HG02571 (cell line): ENCODE results near the gene MYCN.
"Not testable (repeated sequence)": the region's sequence is repeated elsewhere in the genome, so short reads cannot be mapped to it uniquely, and the experiment has no call there.

ENCODE experiments used
- ATAC-seq: cut with Tn5 transposase; IDR thresholded peaks from one replicate; pipeline ENCODE4 v1.9.1; 2021; ENCODE audit warnings: mild to moderate bottlenecking, moderate library complexity; ENCODE audit not compliant: unreplicated experiment

MYCN gene

DNA sequence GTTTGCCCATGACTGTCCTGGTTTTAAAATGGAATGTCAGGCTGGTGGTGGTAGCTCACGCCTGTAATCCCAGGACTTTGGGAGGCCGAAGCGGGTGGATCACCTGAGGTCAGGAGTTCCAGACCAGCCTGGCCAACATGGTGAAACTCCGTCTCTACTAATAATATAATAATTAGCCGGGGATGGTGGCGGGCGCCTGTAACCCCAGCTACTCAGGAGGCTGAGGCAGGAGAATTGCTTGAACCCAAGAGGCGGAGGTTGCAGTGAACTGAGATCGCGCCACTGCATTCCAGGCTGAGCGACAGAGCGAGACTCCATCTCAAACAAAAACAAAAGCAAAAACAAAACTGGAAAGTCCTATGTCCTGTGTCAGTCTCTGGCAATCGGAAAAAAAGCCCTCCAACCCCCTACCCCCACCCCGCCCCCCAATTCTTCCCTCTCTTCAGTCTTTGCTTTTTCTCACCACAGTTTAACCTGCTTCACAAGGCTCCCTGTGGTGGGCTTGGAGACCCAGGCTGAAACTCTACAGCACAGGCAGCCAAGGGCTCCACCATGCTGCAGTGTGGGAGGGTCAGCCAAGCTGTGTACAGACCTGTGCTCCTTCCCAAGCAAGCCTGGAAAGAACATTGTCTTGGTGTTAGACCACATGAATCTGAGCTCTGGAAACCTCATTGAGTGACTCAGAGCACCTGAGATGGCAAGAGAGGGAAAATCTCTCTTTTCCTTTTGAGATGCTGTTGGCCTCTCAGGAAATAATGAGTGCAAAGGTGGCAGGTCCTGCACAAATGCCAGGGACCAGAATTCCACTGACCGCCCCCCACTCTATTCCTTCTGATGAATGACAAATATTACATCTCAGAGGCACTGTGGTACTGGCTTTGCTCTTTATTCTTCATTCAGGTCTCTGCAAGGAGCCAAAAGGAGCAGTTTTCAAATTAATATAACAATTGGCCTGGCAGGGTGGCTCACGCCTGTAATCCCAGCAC is 16.7 kb downstream of the MYCN start:
- ATAC-seq = no peak

DNA sequence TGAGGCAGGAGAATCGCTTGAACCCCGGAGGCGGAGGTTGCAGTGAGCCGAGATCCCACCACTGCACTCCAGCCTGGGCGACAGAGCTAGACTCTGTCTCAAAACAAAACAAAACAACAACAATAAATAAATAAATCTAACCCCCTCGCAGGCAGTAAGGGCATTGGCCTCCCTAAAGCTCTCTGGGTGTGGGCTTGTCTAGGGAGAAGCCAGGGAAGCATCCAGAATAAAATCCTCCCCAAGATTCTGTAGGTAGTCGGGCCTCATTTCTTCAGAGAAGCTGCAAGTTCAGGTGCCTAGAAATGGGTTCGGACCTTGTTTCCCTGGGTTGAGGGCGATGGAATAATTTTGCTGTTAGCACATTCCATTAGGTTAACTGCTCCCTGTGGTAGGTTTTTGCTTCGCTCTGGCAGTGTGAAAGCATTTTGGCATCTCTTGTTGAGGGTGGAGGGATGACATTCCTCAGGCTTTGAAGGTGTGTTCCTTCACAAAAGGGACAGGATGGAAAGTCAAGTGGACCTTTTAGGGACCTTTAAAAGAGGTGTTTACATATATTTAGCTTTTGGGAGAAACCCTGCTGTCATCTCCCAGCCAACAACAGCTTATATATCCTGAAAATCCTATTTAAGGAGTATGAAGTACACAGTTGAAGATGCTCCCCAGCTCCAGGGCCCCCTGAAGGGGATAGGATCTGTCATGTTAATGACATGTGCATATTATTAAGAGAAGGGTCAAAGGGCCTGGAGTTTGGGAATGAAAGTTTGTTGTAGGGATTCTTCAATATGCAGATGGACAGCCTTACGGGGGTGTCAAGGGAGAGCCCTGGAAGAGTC is 17.7 kb downstream of the MYCN start:
- ATAC-seq = no peak

- ATAC-seq = no peak
Measured at GRCh38 chr2:15959331-15960153, 19.2 kb downstream of the MYCN start.

DNA sequence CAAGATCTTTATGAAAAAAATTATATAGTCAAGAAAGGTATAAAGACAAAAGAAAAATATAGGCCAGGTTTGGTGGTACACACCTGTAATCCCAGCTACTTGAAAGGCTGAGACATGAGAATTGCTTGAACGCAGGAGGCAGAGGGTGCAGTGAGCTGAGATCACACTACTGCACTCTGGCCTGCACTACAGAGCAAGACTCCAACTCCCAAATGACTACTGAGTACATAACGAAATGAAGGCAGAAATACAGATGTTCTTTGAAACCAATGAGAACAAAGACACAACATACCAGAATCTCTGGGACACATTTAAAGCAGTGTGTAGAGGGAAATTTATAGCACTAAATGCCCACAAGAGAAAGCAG is 19.8 kb downstream of the MYCN start:
- ATAC-seq = not testable (repeated sequence)

DNA sequence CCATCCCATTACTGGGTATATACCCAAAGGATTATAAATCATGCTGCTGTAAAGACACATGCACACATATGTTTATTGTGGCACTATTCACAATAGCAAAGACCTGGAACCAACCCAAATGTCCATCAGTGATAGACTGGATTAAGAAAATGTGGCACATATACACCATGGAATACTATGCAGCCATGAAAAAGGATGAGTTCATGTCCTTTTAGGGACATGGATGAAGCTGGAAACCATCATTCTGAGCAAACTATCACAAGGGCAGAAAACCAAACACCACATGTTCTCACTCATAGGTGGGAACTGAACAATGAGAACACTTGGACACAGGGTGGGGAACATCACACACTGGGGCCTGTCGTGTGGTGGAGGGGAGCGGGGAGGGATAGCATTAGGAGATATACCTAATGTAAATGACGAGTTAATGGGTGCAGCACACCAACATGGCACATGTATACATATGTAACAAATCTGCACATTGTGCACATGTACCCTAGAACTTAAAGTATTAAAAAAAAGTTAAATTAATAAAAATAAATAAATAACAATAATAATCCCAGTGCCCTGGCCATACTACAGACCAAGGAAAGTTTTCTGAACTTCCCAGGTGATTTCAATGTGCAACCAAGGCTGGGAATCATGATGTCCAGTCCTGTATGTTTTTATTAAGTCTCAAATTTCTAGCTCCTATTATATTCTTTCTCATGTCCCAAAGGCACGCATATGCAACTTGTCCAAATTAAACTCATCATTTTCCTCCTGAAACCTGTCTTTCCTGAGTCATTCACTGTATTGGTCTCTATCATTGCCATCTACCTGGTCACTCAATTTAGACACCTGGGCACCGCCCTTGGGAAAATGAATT is 23.0 kb downstream of the MYCN start:
- not testable (repeated sequence) for ATAC-seq

- no peak for ATAC-seq
Measured at GRCh38 chr2:15963977-15964670, 23.8 kb downstream of the MYCN start.

DNA sequence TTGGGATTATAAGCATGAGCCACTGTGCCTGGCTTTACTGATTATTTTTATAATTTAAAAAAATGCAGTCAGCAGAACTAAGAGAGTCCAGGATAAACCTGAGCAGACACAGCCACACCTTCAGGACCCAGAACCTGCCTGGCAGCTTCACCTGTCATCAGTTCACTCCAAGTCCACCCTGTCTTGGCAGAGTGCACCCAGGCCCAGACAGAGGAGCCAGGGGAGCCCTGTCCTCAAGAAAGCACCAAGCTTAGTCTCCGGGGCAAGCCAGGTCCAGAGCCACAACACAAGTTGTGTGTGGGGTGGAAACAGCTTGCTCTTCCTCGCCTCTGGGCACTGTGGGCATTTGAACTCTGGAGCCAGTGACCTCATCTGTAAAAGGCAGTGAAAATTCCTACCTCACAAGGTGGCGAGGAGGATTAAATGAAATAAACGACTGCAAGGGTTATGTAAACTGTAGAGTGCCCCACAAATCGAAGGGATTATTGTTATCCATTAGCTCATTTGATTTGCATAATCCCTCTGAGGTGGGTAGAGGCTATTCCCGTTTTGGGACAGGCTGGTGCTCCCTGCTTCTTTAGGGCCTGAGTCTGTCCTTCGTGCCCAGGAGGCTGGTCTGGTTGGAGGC is 24.7 kb downstream of the MYCN start:
- ATAC-seq = no peak

DNA sequence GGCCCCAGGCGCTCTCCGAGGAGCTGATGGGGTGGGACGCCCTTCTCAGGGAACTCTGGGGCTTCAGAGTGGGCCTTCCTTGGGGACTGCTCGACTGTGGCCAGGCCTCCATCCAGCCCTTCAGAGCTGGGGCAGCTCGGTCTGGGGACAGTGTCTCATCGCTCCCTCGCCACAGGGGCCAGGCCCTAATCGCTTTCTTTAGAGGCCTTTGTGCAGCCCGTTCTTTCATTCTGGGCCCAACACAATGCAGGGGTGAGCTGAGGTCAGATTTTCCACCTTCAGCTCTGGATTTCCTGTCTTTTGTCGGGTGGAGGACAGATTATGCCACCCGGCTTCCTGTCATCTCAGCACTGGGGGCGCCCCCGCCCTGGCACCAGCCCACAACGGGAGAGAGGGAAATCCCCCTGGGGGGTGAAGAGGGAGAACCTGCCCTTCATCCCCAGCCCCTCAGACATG is 25.2 kb downstream of the MYCN start:
- no peak for ATAC-seq

DNA sequence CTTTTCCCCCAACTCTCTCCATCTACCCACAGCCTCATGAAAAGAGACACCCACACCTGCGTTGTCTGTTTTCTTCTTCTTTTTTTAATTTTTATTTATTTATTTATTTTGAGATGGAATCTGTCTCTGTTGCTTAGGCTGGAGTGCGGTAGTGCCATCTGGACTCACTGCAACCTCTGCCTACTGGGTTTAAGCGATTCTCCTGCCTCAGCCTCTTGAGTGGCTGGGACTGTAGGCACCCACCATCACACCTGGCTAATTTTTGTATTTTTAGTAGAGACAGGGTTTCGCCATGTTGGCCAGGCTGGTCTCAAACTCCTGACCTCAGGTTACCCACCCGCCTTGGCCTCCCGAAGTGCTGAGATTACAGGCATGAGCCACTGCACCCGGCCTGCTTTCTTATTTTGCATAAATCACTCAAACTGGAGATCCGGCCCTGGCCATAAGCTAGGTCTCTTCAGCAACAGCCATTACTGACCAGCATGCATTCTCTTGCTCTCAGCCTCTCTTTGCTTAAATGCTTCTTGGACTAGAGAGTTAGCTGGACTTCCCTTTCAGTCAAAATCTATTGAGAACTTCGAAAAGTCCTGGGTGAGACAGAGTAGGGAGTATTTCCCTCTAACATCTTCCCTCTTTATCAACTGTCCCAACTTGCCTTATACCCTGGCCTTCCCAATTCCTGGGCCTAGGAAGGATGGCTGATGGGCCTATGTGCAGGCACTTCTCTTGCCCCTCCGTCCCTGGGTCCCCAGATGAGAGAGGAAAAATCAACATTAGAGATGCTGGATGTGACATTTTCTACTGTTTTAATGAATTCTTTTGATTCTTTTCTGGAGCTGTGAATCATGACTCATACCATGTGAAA is 27.3 kb downstream of the MYCN start:
- ATAC-seq = no peak

GRCh38 chr2:15968280-15969178 is 28.2 kb downstream of the MYCN start:
- ATAC-seq = no peak

DNA sequence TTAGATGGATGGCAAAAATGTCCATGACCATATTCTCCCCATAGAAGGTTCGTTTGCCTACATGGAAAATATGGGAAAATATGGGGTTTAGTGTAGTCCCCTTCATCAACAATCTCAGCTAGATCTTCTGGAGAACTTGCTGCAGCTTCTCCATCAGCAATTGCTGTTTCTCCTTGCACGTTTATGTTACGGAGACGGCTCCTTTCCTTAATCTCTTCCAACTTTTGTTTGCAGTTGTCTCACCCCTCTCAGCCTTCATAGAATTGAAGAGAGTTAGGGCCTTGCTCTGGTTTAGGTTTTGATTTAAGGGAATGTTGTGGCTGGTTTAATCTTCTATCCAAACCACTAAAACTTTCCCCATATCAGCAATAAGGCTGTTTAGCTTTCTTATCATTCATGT is 28.9 kb downstream of the MYCN start:
- no peak for ATAC-seq

DNA sequence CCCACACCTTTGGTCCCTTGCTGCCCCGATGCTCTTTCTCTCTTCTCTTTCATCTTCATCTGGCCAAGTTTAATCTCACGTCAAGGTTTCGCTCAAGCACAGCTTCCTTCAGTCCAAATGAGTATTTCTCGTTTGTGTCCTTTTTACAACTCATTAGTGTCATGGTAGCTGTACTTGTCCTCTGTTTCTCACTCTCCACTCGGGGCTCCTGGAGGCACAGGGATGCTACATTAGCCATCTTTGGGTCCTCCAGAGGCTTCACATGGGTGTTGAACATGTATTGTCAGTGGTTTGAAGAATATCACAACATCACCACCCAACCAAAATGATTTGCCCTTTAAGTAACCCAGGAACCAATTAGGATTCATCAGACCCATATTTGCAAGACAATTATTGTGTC is 30.4 kb downstream of the MYCN start:
- ATAC-seq = no peak

GRCh38 chr2:15971351-15971750 is 31.0 kb downstream of the MYCN start:
- no peak for ATAC-seq

GRCh38 chr2:15971831-15972522 is 31.6 kb downstream of the MYCN start:
- no peak for ATAC-seq

GRCh38 chr2:15973481-15974401 is 33.4 kb downstream of the MYCN start:
- ATAC-seq = no peak
